ENCODE results near the gene NFATC2.

- TF ChIP-seq CTCF (IDR thresholded peaks at IDR 0.05) (no peak), POLR2A (IDR thresholded peaks at IDR 0.05) (no peak)
Observed at GRCh38 chr20:51487565-51488268, 54.8 kb downstream of the NFATC2 start.
